GM19438 (cell line): ENCODE results near the gene LARGE2.
"Not testable (repeated sequence)": the region's sequence is repeated elsewhere in the genome, so short reads cannot be mapped to it uniquely, and the experiment has no call there.

ENCODE experiments used
- ATAC-seq: cut with Tn5 transposase; IDR thresholded peaks from one replicate; pipeline ENCODE4 v1.9.1; 2021; ENCODE audit warnings: low read depth; ENCODE audit not compliant: unreplicated experiment

Gene LARGE2

DNA sequence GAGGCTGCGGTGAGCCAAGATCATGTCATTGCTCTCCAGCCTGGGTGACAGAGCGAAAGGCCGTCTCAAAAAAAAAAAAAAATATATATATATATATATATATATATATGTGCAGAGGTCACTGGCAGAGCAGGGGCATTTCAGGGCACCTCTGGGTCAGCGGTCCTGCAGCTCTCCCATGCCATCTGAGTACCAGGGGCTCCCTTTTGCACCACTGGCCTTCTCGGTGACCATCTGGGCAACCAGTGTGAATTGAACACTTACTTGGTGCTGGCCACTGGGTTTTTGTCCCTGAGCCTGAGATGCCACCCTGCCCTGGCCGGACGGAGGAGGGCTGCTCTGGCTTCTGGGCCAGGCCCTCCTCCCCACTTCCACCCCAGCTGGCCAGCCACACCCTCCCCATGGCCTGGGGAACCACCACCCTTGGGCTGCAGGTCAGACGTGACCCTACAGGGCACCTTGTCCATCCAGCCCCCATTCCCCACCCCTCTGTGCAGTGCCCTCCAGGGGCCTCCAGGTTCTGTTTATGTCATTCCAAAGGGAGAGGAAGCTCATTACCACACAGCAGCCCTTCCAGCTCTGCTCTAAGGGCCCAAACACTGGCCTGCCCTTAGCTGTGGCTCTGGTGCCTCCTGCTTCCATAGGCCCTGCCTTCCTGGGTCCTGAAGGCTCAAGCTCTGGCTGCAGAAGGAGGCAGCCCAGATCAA lies 26.8 kb upstream of the LARGE2 start:
- ATAC-seq = no peak

DNA sequence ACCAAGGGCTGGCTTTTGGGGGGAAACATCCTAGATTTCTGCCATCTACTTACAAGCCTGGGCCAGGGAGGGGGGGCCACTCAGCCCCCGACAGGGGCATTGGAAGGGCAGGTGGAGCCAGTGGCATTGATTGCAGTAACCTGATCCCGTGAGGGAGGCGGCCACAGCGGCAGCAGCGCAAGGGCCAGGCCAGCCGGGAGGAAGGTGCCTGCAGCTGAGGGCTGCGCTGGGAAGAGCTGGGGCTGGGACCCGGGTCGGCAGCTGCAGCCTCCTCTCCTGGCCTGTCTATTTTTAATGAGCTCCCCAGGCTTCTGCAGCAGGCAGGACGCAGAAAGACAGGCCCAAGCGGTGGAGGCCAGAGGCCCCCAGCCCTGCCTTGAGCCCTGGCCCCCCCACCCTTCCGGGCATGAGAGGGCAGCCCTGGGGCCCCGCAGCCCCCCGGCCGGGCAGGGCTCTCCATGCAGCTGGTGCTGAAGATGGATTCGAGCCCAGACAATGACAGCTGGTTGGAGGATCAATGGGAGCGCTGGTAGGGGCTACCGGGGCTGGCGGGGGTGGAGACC lies 26.0 kb upstream of the LARGE2 start:
- no peak for ATAC-seq

DNA sequence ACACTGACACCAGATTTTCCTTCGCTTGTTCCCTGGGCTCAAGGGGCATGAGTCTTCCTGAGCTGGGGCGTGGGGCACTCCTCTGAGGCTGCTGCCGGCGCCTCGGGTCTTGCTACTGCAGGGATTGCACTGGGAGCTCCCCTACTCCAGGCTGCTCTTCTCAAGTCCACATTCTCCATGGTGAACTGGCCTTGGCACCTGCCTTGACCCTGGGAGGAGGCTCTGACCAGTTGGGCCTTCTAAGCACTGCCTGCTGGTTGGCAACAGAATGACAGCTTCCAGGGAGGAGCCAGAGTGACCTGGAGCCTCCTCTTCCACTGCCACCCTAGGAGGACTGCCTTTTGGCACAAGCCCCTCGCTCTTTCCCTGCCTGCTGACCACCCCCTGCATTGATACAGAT lies 24.9 kb upstream of the LARGE2 start:
- ATAC-seq = no peak

DNA sequence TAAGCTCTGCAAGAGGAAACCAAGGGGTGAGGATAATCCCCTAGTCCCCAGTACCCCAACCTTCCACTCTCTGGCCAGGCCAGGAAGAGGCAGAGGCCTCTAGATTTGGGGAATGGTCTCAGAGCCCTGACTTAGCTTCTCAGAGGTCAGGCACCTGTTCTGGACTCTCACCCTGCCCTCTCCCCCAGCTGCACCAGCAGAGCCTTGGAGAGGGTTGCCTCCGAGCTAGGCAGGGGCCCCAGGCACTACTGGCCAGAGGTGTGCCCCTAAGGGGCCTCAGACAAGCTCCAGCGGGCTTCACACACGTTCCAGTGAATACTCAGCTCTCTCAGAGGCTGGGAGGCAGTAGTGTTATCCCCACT lies 23.4 kb upstream of the LARGE2 start:
- ATAC-seq = no peak

DNA sequence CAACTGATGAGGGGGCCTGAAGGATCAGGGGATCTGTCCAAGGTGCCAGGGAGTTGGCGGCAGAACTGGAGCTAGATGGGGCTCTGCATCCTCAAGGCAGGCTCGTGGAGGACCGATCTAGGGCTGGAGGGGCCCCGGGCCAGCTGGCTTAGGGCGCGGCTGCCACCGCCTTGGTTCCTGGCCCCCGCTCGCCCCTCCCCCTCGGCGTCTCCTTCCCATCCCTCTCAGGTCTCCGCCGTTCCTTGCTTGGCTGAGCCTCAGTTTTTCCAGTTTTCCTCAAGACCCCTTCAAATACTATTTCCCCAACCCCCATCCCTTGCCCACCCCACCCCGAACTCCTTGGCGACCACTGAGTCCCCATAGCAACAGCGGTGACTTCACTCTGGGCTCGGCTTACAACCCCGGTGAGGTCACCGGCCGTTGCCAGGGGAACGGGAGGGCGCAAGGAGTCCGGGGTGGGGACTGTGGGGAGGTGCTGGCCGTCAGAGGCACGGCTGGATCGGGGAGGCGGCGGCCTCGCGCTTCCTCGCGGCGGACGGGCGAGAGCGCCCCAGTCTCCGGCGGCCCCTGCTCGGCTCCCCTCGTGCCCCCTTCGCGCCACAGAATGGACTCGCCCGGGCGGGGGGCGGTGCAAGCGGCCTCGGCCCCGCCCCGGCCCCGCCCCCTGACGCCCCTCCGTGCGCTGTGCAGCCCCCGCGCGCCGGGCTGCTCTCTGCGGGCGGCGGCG lies 22.8 kb upstream of the LARGE2 start:
- ATAC-seq = no peak

DNA sequence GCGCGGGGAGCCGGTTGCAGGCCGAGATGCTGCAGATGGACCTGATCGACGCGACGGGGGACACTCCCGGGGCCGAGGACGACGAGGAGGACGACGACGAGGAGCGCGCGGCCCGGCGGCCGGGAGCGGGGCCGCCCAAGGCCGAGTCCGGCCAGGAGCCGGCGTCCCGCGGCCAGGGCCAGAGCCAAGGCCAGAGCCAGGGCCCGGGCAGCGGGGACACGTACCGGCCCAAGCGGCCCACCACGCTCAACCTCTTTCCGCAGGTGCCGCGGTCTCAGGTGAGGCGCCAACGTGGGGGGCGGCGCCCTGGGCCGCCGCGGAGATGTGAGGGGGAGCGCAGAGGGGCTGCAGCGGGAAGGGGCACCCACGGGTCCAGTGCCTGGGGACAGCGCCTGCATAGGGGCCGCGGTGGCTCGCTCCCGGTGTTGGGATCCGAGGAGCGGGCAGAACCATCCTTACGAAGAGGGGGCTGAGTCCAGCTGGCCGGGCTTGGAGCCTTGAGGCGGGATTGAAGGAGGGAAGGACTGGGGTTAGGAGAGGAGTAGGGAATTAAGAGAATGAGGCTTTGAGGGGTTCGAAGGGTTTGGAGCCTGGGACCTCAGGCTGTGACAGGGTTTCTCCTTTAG lies 22.2 kb upstream of the LARGE2 start:
- not testable (repeated sequence) for ATAC-seq

DNA sequence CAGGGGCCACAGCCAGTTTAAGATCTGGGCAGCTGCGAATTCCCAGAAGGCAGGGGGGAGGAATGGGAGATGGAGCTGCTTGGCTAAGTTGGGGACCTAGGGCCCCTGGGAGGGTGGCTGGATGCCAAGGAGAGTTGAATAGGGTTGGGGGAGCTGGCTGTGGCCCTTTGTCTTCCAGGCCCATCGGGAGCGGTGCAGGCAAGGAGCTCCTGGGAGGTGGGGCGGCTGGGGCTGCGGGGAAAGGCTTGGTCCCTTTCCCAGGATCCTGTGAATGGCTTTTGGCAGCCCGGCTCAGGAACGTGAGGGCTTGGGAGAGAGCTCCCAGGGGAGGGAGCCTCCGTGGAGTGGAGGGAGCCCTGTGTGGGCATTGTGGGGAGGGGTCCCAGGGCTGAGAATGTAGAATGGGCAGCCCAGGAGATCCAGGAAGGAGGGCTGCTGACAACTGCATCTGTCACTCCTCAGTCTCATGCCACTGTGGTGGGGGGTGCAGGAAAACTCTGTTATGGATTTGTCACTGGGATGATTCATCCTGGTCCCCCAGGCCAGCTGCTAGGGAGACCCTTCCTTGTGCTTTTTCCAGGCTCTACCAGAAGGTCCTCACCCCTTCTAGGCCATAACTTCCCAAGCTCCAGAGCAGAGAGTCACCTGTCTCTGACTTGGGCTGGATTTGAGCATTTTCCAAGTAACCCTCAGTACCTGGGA lies 21.4 kb upstream of the LARGE2 start:
- no peak for ATAC-seq

DNA sequence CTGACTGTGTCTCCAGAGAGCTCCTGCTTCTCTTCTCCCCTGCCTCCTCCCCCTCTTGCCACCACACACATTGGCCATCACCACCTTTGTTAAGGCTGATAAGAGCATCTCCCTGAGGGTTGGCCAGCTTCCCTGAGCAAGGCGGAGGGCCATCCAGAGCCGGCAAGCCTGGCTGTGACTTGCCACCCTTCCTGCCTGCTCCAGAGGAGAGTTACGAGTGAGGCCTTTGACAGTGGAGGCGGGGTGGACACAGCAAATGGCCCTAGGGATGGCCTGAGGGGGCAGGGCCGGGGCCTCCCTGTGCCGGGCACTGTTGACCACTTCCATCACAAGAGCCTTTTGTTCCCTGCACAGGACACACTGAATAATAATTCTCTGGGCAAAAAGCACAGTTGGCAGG lies 20.8 kb upstream of the LARGE2 start:
- no peak for ATAC-seq

DNA sequence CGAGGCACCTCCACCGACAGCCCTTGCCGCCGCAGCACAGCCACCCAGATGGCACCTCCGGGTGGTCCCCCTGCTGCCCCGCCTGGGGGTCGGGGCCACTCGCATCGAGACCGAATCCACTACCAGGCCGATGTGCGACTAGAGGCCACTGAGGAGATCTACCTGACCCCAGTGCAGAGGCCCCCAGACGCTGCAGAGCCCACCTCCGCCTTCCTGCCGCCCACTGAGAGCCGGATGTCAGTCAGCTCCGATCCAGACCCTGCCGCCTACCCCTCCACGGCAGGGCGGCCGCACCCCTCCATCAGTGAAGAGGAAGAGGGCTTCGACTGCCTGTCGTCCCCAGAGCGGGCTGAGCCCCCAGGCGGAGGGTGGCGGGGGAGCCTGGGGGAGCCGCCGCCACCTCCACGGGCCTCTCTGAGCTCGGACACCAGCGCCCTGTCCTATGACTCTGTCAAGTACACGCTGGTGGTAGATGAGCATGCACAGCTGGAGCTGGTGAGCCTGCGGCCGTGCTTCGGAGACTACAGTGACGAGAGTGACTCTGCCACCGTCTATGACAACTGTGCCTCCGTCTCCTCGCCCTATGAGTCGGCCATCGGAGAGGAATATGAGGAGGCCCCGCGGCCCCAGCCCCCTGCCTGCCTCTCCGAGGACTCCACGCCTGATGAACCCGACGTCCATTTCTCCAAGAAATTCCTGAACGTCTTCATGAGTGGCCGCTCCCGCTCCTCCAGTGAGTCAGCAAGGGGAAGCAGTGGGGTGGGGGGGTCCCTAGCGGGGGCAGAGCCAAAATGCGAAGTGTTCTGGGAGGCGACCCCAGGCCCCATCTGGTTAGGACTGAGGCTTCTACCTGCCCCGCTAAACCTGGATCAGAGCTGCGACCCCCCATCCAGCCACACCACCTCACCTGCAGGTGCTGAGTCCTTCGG lies 19.7 kb upstream of the LARGE2 start:
- no peak for ATAC-seq

DNA sequence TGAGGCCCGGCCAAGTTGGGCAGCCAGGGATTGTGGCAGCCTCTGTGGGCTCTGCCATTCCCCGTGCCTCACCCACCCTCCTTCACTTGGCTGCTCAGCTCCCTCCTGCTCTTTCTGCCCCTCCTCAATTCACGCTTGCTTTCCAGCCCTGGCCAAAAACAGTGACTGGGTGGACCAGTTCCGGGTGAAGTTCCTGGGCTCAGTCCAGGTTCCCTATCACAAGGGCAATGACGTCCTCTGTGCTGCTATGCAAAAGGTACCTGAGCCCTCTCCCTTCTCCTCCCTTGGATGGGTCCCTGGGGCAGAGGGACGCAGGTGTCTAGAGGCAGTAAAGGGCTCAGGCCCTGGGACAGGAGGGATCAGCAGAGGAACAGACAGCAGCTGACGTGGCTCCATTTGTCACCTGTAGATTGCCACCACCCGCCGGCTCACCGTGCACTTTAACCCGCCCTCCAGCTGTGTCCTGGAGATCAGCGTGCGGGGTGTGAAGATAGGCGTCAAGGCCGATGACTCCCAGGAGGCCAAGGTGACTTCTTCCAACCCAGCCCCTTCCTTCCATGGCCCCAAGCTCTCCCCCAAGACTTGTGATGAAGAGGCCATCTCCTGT lies 18.0 kb upstream of the LARGE2 start:
- ATAC-seq = no peak

DNA sequence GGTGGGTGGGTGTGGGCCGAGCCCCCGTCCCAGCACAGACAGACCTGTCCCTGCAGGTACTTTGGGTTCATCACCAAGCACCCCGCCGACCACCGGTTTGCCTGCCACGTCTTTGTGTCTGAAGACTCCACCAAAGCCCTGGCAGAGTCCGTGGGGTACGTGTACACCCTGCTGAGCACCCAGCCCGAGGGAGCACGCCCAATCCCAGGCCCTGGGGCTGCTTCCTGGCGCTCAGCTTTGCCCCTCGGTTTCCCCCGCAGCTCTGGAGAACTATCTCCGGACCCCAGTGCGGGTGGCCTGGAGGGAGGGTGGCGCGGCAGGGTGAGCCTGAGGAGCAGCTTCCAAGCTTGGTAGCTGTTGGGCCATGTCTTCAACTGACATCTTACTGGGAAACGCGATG lies 17.4 kb upstream of the LARGE2 start:
- no peak for ATAC-seq

DNA sequence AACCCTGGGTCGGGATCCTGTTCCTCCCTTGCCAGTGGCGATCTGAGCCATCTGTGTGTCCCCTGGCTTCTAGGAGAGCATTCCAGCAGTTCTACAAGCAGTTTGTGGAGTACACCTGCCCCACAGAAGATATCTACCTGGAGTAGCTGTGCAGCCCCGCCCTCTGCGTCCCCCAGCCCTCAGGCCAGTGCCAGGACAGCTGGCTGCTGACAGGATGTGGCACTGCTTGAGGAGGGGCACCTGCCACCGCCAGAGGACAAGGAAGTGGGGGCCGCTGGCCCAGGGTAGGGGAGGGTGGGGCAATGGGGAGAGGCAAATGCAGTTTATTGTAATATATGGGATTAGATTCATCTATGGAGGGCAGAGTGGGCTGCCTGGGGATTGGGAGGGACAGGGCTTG lies 16.9 kb upstream of the LARGE2 start:
- ATAC-seq = not testable (repeated sequence)

DNA sequence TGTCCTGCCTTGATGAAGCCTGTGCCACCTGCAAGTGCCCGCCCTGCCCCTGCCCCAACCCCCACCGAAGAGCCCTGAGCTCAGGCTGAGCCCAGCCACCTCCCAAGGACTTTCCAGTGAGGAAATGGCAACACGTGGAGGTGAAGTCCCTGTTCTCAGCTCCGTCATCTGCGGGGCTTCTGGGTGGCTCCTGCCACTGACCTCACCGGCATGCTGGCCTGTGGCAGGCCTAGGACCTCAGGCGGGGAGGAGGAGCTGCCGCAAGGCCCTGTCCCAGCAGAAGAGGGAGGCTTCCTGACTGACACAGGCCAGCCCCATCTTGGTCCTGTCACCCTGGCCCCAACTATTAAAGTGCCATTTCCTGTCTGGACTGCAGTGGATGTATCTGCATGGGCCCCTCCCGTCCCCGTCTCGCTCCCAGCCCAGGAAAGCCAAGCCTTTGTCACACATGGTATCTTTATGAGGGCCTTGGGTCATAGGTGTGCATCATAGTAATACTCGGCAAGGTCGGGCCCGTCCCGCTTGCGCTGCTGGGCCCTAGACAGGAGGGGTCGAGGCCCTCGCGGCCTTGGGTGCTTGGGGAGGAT lies 16.3 kb upstream of the LARGE2 start:
- no peak for ATAC-seq

DNA sequence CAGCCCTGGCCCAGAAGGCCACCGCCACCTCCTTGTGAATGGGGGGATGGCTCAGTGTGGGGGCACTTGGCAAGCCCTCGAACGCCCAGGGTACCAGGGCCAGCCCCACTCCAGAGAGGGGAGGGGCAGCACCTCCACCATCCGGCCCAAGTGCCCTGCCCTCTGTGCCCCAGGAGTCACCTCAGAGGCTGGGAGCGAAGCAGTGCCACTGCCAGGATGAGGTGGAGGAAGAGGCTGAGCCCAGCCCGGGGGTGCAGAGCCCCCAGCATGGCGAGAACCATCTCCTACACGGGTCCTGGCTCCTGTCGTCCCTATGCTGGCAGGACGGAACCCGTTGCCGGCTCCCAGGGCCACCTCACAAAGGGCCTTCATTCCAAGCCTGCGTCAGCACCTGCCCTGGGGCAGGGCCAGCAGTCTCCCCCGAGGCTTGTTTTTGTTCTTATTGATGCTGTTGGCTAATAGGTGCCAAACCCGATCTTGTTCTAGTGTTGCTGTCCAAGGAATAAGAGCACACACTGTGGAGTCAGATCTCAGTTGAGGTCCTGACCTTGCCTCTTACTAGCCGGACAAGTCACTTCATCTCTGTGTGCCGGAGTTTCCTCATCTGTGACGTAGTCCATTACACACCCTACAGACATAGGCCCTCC lies 15.4 kb upstream of the LARGE2 start, which contains the start of gene FREY1:
Gene FREY1 (minus strand): TSS at position 307 of the 647 bp plus-strand sequence. CDS start 26 bp downstream, at position 281.
- ATAC-seq = no peak

DNA sequence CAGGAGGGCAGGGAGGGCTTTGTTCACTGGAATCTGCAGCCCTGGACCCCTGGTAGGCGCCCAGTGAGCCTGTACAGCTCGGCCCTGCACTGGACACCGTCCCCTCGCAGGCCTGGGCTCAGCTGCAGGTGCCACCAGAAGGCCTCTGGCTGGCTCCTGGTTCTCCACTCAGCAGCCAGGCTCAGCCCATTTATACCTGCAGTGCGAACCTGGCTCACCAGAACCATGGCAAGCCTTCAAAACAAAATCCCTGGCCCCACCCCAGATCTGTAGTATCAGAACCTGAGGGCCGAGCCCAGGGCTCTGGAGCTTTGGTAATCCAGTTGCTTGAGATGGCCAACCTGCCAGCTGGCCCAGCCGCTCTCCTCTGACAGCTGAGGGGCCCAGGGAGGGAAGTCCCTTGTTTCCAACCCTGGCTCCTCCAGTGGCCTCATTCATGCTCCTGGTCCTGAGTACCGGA lies 14.5 kb upstream of the LARGE2 start:
- no peak for ATAC-seq

DNA sequence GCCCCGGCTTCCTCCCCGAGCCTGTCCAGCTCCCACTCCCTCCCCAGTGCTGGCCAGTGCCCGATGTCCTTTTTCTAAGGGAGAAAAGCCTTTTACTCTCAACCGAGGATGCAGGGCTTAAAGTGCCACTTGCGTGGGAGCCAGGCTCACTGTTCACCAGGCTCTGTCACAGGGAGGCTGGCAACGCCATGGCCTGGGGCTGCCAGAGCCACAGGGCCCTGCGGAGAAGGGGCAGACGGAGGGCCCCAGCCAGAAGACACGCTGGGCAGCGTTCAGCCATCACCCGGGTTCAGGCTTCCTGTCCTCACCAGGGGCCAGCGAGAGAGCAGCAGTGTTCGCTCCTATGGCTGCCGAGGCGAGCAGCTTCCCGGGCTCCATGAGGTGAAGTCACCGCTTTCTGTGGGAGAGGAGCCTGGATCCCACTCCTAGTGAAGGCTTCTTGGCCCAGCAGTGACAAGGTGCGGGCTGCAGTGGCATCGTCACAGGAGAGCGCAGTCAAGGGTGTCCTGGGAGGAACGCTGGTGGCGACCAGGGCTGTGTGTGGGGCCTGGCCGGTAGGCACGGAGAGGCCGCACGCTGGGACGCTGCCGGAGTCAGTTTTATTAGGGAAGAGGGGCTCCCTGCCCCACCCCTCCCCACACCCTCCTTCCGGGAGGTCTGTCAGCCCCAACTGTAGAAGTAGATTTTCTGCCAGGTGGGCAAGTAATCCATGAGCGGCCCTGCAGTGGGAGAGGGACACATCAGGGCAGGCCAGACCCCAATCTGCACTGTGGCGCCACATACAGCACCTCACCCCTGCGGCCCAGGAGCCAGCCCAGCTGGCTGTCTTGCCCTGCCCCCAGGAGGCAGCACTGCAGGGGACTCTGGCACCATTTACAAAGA lies 12.6 kb upstream of the LARGE2 start:
- ATAC-seq = no peak

DNA sequence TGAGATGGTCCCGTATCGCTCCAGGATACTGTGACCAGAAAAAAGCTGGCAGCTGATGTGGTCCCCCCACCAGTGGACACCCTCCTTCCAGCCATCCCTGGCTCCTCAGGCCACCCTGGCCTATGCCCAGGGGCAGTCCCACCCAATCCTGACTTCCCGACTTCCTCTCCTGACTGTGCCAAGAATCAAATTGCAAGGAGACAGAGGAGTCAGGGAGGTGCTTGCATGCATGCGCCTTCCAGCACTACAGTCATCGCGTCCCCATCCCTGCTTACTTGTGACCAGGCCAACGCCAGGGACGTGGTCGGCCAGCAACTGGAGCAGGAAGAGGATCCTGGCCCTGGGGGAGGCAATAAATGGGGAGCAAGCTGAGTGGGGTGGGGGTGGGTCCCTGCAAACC lies 11.8 kb upstream of the LARGE2 start:
- ATAC-seq = no peak
